ENCODE data around the gene DNAJC3.

DNA sequence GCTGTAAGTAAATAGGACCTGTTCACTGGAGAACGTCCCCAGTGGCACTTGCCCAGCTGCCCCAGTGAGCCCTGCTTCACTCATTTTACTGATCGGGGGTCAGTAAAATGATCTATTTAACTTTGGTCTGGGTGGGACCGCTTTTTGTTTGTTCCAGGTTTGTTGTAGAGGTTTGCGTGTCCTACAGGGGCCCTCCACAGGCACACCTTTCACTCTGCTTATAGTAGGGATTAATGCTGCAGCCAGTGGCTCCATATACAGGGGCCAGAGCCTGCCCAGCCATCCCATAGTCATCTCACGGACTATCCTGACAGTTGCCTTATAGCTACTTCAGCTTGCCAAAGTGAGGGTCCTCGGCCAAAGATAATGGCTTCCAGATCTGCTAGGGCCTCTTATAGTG, 104.1 kb downstream of the DNAJC3 start:
- TF ChIP-seq CTCF (IDR thresholded peaks at IDR 0.05; ENCODE audit: insufficient read depth, low read length) (no peak), REST (IDR thresholded peaks at IDR 0.05; ENCODE audit: insufficient replicate concordance, low read depth) (no peak)
